ENCODE data around the gene BRD7.

BRD7 gene

DNA sequence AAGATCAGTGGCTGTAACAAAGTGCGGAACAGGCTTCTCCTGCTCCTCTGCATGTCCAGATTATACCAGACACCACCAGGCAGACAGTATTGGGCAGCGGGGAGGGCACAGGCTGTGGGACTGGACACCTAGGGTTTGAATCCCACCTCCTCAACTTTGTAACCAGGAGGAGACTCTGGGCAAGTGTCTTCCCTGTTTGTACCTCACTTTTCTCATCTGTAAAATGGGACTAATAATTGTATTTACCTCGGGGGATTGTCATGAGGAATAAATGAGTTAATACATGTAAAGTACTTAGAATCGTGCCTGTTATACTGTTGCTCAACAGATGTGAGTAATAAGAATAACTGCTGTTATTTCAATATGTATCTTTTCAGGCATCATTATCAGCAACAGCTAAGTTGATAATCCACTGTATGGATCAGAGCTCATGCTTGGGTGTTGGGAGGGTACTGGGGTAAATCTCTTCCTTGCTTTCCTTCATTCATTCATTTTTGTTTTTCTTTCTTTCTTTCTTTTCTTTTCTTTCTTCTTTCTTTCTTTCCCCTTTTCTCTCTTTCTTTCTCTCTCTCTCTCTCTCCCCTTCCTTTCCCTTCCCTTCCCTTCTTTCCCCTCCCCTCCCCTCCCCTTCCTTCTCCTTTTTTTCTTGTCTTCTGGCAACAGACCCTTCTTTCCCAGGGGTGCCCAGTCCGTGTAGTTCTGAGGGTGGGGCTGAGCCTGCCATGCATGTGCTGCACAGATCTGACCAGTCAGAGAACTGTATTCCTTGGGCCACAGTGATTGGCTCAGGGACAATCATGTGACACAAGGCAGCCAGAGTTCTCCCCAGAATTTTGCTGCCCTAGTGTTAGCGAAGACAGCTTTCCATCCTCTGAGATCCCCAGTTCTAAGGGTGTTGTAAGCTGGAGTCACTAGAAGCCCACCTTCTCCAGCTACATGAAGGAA, 25.3 kb upstream of the BRD7 start:
- no peak for DNase-seq (ENCODE audit: low read depth, low spot score)
- TF ChIP-seq FOXP2 (optimal IDR thresholded peaks at IDR 0.05; ENCODE audit: control extremely low read depth, extremely low read length, insufficient read depth): no peak
- no peak for TF ChIP-seq POLR2AphosphoS5 (IDR thresholded peaks at IDR 0.05; ENCODE audit: borderline replicate concordance, low read depth, low read length)
- no peak for TF ChIP-seq EZH2 (IDR thresholded peaks at IDR 0.05)
- Histone ChIP-seq H3K4me3 (no peak overlapping the region), H3K27ac (no peak overlapping the region), H3K9me3 (ENCODE audit: low read depth, low read length) (no peaks in the 10 kb centered on the region), H3K9ac (ENCODE audit: insufficient read length) (no peak overlapping the region), H3K36me3 (ENCODE audit: insufficient read depth, low read length) (no peaks in the 10 kb centered on the region)

DNA sequence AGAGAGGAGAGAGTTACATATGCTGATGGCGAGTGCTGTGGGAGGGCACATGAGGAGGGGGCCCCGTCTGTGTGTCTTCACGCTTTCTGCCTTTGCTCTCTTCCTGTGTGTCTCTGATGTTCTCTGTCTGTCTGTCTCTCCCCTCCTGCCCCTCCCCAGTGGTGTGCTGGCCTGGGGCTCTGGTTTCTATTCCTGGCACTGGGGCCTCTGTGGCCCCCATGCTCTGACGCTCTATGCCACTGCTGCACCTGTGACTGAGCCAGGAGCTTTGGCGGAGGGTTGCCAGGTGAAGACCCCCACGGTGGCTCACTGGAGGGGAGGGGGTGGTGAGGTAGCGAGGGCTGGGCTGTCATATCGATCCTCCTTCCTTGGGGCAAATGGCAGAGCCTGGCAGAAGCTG, 24.6 kb upstream of the BRD7 start:
- no peaks in the 10 kb centered on the region for H3K9me3 ChIP-seq (ENCODE audit: low read depth, low read length)
- H3K9ac ChIP-seq (ENCODE audit: insufficient read length): no peak overlapping the region
- no peaks in the 10 kb centered on the region for H3K36me3 ChIP-seq (ENCODE audit: insufficient read depth, low read length)
- H3K4me3 ChIP-seq: no peak overlapping the region
- TF ChIP-seq FOXP2 (optimal IDR thresholded peaks at IDR 0.05; ENCODE audit: control extremely low read depth, extremely low read length, insufficient read depth) (no peak), POLR2AphosphoS5 (IDR thresholded peaks at IDR 0.05; ENCODE audit: borderline replicate concordance, low read depth, low read length) (no peak), EZH2 (IDR thresholded peaks at IDR 0.05) (no peak)
- DNase-seq (ENCODE audit: low read depth, low spot score): no peak
- H3K27ac ChIP-seq: no peak overlapping the region

DNA sequence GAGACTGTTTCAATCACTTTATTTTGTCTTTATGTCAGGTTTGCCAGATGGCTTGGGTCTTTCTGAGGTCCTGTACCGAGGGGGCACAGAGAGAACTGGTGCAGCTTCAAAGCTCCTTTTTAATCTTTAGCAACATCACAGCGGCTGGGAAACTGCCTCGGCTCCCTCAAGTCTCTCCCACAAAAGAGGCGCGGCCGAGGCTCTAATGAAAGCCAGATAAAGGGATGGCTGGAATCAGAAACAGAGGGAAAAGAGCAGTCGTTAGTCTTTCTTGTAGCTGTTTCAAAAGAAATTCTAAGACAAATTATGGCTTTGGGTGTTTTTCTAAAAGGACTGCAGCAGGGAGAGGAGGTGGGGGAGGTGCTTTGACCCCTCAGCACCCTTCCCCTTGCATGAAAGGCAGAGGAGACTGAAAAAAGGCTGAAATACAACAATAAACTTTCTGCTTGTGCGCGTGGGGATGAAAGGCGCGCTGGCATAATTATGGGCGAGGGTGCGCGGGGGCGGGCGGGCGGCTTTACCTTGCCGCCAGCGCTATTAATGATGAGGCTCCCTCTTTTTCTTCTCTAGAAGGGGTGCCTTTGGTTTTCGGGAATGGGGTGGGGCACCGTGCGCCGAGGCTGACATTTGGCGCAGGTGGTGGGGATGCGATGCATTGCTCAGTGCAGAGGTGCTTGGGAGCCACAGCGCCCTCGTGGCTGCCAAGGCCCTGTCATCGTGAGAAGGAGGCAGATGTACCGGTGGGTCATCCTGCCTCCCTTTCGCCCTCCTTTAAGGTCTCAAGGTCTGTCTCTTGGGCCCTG, 22.3 kb upstream of the BRD7 start:
- no peak for DNase-seq (ENCODE audit: low read depth, low spot score)
- Histone ChIP-seq H3K36me3 (ENCODE audit: insufficient read depth, low read length) (no peaks in the 10 kb centered on the region), H3K27ac (no peak overlapping the region), H3K9me3 (ENCODE audit: low read depth, low read length) (no peaks in the 10 kb centered on the region), H3K9ac (ENCODE audit: insufficient read length) (no peak overlapping the region), H3K4me3 (no peak overlapping the region)
- TF ChIP-seq EZH2 (IDR thresholded peaks at IDR 0.05): no peak
- no peak for TF ChIP-seq POLR2AphosphoS5 (IDR thresholded peaks at IDR 0.05; ENCODE audit: borderline replicate concordance, low read depth, low read length)
- TF ChIP-seq FOXP2 (optimal IDR thresholded peaks at IDR 0.05; ENCODE audit: control extremely low read depth, extremely low read length, insufficient read depth): no peak

DNA sequence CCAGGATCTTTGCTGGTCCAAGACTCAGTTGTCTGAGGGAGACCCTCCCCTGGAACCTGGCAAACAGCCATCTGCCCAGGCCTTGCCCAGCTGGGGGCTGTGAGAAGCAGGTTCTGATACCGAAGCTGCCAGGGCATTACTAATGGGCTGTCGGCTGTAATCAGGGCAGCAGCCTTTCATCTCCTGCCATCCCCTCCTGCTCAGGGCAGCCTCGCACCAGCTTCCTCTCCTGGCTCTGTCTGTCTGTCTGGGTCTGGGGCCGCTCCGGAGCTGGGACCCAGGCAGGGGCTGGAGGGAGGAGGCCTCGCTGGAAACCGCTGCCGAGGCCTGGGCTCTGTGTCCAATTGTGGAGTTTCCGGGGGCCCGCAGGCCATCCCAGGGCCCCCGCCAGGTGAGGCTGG, 21.6 kb upstream of the BRD7 start:
- H3K36me3 ChIP-seq (ENCODE audit: insufficient read depth, low read length): no peaks in the 10 kb centered on the region
- H3K4me3 ChIP-seq: no peak overlapping the region
- no peak overlapping the region for H3K27ac ChIP-seq
- H3K9ac ChIP-seq (ENCODE audit: insufficient read length): no peak overlapping the region
- TF ChIP-seq POLR2AphosphoS5 (IDR thresholded peaks at IDR 0.05; ENCODE audit: borderline replicate concordance, low read depth, low read length) (no peak), EZH2 (IDR thresholded peaks at IDR 0.05) (no peak), FOXP2 (optimal IDR thresholded peaks at IDR 0.05; ENCODE audit: control extremely low read depth, extremely low read length, insufficient read depth) (no peak)
- no peak for DNase-seq (ENCODE audit: low read depth, low spot score)
- no peaks in the 10 kb centered on the region for H3K9me3 ChIP-seq (ENCODE audit: low read depth, low read length)

DNA sequence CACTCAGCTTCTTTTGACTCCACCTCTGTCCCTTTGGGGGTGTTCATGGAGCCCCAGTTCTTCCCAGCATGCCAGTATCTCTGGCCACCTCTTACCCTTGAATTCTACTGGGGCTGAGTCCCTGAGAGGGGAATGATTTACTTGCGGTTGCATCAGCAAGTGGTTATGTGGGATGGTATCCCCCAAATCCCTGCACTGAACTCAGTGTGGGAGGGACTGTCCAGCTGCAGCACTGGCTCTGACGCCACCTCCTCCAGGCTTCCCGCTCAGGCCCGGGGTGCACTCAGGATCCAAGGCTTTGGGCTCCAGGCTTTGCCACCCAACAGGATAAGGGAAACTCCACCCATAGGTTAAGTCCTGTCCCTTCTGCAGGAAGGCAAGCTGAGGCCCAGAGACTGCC, 21.1 kb upstream of the BRD7 start:
- H3K4me3 ChIP-seq: no peak overlapping the region
- no peak for DNase-seq (ENCODE audit: low read depth, low spot score)
- TF ChIP-seq FOXP2 (optimal IDR thresholded peaks at IDR 0.05; ENCODE audit: control extremely low read depth, extremely low read length, insufficient read depth) (no peak), EZH2 (IDR thresholded peaks at IDR 0.05) (no peak), POLR2AphosphoS5 (IDR thresholded peaks at IDR 0.05; ENCODE audit: borderline replicate concordance, low read depth, low read length) (no peak)
- no peak overlapping the region for H3K9ac ChIP-seq (ENCODE audit: insufficient read length)
- no peaks in the 10 kb centered on the region for H3K9me3 ChIP-seq (ENCODE audit: low read depth, low read length)
- H3K27ac ChIP-seq: no peak overlapping the region
- H3K36me3 ChIP-seq (ENCODE audit: insufficient read depth, low read length): no peaks in the 10 kb centered on the region

DNA sequence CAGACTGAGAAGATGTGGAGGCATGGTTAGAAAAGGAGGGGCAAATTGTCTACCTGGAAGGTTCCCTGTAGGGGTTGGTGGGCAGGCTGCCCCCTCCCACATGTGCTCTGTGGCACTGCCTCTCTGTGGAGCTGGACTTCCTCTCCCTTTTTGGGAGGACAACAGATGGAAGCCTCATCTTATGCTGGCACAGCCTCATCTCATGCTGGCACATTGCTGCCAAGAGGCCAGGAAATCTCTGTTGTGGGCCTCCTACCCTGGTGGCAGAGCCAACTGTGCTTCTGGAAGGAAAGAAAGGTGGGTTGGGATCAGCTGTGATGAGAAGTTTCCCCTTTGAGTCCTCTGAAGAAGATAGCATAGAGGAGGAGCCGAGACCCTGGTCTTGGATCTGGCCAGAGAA, 19.7 kb upstream of the BRD7 start:
- no peaks in the 10 kb centered on the region for H3K9me3 ChIP-seq (ENCODE audit: low read depth, low read length)
- DNase-seq (ENCODE audit: low read depth, low spot score): no peak
- no peak overlapping the region for H3K9ac ChIP-seq (ENCODE audit: insufficient read length)
- TF ChIP-seq FOXP2 (optimal IDR thresholded peaks at IDR 0.05; ENCODE audit: control extremely low read depth, extremely low read length, insufficient read depth) (no peak), POLR2AphosphoS5 (IDR thresholded peaks at IDR 0.05; ENCODE audit: borderline replicate concordance, low read depth, low read length) (no peak), EZH2 (IDR thresholded peaks at IDR 0.05) (no peak)
- H3K4me3 ChIP-seq: no peak overlapping the region
- no peak overlapping the region for H3K27ac ChIP-seq
- H3K36me3 ChIP-seq (ENCODE audit: insufficient read depth, low read length): no peaks in the 10 kb centered on the region

DNA sequence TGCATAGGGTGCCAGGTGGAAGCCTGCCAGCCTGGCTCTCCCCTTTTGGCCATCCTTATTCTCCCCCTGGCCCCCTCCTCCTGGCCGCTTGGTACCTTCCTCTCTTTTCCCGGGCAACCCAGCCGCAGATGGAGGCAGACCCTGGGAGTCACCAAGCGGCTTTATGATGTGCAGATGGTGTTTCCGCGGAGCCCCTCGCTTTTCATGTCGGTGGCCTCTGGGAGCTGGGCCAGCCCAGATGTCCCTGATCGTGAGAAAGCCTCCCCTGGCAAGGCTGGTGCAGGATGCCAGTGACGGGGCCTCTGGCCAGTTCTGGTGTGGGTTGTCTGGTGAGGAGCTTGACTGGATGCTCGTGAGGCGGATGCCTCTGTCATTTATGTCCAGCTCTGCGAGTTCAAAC, 18.0 kb upstream of the BRD7 start:
- Histone ChIP-seq H3K27ac (no peak overlapping the region), H3K36me3 (ENCODE audit: insufficient read depth, low read length) (no peaks in the 10 kb centered on the region), H3K9ac (ENCODE audit: insufficient read length) (no peak overlapping the region), H3K9me3 (ENCODE audit: low read depth, low read length) (no peaks in the 10 kb centered on the region), H3K4me3 (no peak overlapping the region)
- no peak for DNase-seq (ENCODE audit: low read depth, low spot score)
- TF ChIP-seq FOXP2 (optimal IDR thresholded peaks at IDR 0.05; ENCODE audit: control extremely low read depth, extremely low read length, insufficient read depth): no peak
- TF ChIP-seq EZH2 (IDR thresholded peaks at IDR 0.05): no peak
- TF ChIP-seq POLR2AphosphoS5 (IDR thresholded peaks at IDR 0.05; ENCODE audit: borderline replicate concordance, low read depth, low read length): no peak

DNA sequence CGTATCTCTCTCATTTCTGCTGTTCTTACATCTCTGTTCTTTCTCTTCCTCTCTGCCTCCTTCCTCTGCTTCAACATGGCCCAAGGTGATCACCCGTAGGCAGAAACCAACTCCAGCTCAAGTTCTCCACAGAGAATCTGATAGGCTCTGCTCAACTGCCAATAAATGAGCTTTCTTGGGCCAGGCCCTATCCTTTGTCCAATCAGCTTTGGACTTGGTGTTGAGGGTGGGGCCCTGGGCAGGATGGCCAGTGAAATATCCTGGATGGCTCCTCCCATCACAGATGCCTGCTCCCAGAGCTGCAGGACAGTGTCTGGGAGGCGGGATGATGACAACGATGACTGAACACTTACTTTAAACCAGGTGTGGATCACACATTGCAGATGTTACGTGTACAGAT, 17.4 kb upstream of the BRD7 start:
- Histone ChIP-seq H3K4me3 (no peak overlapping the region), H3K9ac (ENCODE audit: insufficient read length) (no peak overlapping the region), H3K9me3 (ENCODE audit: low read depth, low read length) (no peaks in the 10 kb centered on the region), H3K27ac (no peak overlapping the region), H3K36me3 (ENCODE audit: insufficient read depth, low read length) (no peaks in the 10 kb centered on the region)
- TF ChIP-seq EZH2 (IDR thresholded peaks at IDR 0.05) (no peak), POLR2AphosphoS5 (IDR thresholded peaks at IDR 0.05; ENCODE audit: borderline replicate concordance, low read depth, low read length) (no peak), FOXP2 (optimal IDR thresholded peaks at IDR 0.05; ENCODE audit: control extremely low read depth, extremely low read length, insufficient read depth) (no peak)
- no peak for DNase-seq (ENCODE audit: low read depth, low spot score)
